Activated CD8-positive, alpha-beta memory T cell treated with anti-CD3 and anti-CD28 coated beads for 48 hours (primary cell): ENCODE measurements around the gene USO1.
"Not testable (repeated sequence)": the region's sequence is repeated elsewhere in the genome, so short reads cannot be mapped to it uniquely, and the experiment has no call there.

Source experiments
- DNase-seq, 3 experiments: peaks; one replicate each; pipeline ENCODE4 v3.0.0-alpha.2; 2020; ENCODE audit warnings: low read depth in 2 of 3, low spot score in 2 of 3

USO1 gene

DNA sequence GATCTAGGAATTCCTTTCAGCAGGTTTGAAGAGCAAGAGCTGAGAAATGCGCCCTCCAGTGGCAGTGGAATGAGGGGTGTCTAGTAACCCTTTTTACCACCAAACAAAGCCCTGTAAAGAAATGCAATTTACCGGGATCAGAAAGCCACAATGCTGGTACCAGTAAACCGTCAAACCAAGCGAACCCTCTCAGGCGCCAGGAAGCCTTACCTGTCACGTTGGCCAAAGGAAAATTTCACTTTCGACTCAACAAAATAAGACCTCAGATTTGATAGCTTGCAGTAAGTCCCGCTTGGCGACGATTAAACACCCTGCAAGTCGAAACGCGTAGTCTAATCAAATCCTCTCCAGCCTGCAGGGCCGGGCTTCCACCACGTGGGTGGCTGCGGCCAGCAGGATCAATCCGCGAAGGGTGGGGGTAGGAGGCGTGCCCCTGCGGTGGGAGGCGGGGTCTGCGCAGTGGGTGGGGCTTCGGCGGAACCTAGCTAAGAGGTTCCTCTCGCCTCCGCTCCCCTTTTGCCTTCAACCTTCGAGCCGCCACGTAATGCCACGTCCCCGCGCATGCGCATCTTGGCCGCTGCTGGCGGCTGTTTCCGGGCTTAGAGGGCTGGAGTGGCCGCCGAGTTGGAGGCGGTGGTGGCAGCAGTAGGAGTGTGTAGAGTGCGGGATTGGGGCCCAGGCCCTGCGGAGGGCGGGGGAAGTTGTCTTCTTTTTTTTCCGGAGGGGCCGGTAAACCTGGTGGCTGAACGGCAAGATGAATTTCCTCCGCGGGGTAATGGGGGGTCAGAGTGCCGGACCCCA lies at the start of gene USO1:
Gene USO1, plus strand, starts transcription at position 512 of the 801 bp plus-strand sequence. Its CDS starts 243 bp downstream, at position 755.
- peak; percentile 97 to 100 (median 99) for DNase-seq

GRCh38 chr4:75675004-75675531 lies 49.3 kb upstream of the USO1 start:
- no peak for DNase-seq

- DNase-seq: no peak
Measured at GRCh38 chr4:75678473-75678872, 45.9 kb upstream of the USO1 start.

GRCh38 chr4:75678965-75679364 lies 45.4 kb upstream of the USO1 start:
- DNase-seq: no peak

DNA sequence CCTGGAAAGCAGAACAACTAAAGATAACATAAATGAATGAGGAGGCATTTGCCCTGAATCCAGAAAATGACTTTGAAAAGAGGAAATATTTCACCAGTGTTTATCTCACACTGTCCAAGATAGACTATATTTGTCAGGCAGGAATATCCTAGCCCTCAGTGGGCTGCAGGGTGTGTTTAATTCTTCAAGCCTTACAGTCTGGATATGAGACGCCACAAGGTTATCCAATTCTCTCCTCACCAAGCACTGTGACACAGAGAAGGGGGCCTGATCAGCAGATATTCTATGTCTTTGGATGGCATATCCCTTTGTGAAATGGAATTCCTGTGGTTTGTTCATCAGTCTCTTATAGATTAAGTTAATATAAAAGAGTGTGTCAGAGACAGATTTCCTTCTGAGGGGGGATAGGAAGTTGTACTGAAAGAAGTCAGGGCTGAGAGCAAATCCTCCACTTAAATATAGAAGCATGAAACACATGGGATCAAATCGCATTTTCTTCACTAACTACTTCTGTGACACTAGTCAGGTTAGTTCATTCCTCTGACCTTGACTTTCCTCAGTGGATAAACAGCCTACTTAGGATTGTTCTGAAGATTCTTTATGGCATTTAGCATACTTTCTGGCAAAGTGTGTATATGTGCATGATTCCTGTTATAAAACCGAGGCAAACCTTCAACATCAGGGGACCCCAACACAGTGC lies 44.4 kb upstream of the USO1 start:
- DNase-seq: no peak

DNA sequence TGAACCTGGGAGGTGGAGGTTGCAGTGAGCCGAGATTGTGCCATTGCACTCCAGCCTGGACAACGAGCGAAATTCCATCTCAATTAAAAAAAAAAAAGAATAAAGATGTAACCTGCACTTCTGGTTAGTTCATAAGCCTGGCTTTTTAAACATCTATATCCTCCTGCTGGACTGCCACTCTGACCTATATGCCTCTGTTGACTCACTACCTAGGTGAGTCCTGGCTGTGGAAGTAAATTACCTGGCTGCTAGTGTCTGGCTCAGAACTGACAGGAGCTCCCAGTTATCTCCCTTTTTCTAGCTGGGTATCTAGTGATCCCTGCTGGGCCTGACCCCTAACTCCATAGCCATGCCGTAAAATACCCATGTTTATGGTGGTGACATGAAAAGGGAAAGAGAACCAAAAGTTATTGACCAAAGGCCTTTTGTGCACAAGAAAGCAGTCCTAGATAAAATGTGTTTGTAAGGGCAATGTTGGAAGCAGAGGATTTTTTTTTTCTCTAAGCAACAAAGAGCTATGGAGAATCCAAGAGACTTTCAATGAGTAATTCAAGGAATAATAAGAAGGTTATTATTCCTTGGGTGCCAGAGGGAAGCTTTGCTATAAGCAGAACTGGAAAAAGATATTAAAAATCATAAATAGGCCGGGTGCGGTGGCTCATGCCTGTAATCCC lies 40.8 kb upstream of the USO1 start:
- DNase-seq: no peak

DNA sequence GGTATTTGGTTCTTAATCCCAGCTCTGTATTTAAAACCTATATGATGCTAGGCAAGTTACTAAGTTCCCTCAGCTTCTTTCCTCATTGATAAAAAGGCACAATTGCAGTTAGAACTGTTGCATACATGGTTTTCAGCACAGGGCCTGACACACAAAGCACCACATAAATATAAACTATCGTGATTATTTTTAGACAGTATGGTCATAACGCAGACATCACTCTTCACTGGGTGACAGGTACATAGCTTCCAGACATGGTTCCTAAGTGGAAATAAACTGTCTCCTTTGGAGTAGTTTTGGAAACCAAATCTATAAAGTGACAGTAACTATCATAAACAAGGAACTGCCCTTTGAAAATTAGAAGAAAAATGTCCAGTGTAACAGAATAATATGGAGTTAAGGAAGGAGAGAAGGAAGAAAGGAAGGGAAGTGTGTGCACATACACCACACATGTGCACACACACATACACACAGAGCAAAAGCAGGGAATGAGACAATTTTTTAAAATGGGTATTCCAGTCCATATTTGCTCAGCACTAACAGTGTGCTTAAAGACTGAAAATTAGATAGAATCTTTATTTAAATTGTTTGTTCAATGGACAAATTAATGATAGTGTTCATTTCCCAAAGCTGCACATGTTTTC lies 38.7 kb upstream of the USO1 start:
- DNase-seq: no peak

DNA sequence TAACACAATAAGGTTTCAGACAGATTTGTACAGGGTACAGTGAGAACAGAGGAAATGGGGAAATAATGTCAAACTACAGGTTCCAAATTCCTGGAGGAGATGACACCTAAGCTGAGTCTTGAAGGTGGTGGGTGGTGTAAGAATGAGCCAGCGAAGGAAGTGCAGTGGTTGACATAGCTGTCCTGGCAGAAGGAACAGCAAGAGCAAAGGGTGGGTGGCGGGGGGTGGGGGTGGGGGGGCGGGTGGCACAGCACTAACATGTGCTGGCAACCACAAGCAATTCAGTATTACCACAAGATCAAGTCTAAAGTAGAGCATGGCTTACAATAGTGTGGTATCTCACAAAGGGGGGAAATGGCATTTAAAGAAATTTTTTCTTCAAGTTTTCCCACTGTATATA lies 38.0 kb upstream of the USO1 start:
- DNase-seq: no peak

GRCh38 chr4:75687125-75687524 lies 37.3 kb upstream of the USO1 start:
- DNase-seq: not testable (repeated sequence)

GRCh38 chr4:75692066-75692465 lies 32.3 kb upstream of the USO1 start:
- DNase-seq: not testable (repeated sequence)

DNA sequence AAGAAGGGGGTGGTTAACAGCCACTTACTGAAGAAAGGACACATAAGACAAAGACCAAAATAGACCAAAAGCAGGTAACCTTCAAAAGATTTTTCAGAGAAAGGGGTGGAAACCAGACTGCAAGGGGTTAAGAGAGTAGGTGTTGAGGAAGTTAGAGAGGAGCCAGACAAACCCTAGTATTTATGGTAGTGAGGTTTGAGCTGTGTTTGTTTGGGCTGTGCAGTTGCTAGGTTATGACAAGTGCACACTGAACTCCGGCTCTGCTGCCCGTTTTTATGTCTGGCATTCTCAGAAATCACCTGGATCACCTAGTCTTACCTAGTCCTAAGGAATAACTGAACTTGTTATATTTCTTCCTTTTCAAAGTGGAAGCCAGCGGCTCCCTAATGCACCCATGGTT lies 28.3 kb upstream of the USO1 start:
- DNase-seq: no peak

- no peak for DNase-seq
Measured at GRCh38 chr4:75696581-75696980, 27.8 kb upstream of the USO1 start.

DNA sequence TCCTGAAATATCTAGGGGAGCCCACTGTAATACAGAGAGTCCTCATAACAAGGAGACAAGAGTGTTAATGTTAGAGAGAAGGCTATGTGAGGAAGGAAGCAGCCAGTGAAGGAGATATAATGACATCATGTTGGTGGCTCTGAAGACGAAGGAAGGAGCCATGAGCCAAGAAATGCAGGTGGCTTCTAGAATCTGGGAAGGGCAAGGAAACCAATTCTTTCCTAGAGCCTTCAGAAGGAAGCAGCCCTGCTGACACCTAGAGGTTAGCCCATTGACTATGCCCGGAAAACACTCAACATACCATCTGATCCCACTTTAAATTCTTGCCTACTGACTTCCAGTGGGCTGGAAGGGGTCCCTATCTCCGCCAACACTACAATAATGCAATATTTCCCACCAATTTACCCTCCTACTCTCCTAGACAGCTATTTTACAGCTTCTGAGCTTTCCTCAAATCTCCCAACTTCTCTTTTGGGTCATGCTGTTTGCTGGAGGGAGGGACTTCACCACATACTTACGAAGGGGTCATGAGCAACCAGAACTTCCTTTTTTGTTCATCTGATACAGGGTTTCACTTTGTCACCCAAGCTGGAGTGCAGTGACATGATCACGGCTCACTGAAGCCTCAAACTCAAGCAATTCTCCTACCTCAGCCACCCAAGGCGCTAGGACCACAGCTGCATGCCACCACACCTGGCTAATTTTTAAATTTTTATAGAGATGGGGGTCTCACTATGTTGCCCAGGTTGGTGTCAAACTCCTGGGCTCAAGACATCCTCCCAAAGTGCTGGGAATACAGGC lies 26.0 kb upstream of the USO1 start:
- DNase-seq: no peak

DNA sequence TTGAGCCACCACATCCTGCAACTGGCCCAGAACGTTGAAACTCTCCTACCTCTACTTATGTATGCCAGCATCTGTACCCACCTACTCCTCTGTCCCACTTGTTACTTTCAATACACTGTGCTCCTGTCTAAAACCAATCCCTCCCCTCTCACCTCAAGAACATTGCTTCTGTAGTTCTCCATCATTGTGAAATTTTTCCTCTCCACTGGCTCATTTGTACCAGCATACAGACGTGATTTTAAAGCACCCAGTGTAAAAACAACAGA lies 25.5 kb upstream of the USO1 start:
- DNase-seq: no peak

- DNase-seq: no peak
Measured at GRCh38 chr4:75699299-75699698, 25.1 kb upstream of the USO1 start.

DNA sequence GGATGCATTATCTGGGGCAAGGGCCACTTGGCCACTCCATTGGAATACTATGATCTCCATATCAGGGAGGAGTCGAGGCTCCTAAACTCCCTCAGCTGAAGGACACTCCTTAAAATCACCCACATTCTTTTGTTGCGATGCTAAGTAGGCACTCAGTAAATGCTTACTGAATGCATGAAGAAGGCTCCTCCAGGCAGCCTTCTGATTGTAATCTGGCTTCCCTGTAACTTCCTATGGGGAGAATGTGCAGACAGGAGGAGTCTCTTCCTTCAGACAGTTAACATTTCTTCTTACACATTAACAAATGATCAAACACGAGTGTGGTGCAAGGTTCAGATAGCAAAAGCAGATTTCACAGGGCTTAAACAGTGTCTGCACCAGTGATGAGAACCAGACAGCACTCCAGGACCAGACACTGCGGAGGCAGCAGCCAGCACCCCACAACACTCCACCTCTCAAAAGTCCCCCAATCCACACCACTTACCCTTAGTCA lies 21.4 kb upstream of the USO1 start:
- DNase-seq: no peak

DNA sequence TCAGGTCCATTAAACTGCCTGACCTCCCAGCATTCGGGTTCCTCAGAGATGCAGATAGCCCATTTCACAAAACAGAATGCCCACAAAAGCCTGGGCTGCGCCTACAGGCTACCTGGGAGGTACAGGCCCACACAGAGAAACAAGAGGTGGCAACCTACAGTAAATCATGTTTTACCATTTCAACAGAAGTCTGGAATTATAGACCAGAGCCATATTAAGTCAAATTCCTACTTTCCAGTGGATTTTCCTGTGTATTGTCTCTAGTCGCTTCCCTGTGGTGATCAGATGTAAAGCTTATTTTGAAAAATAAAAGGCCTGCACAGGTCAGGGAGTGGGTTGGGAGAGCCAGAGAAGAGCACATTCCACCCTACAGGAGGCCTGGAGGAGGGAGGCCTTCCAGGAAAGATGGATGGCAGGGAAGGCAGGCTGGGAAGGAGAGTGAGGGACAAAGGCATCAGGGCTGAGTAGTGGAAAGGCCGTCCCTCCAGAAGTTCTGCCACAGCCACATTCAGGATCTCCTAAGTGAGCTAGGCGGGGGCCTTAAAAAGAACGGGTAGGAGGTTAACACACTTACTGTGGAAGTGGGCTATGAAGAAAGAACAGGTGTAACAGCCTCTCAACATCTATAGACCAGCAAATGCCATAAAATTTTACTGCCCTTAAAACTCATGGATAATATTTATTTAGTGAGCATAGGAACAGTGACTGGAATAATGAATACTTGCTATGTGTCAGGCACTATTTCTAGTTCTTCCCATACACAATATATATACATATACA lies 19.0 kb upstream of the USO1 start:
- DNase-seq: no peak

GRCh38 chr4:75708218-75708691 lies 16.1 kb upstream of the USO1 start:
- no peak for DNase-seq

GRCh38 chr4:75710246-75710645 lies 14.1 kb upstream of the USO1 start:
- DNase-seq: no peak

DNA sequence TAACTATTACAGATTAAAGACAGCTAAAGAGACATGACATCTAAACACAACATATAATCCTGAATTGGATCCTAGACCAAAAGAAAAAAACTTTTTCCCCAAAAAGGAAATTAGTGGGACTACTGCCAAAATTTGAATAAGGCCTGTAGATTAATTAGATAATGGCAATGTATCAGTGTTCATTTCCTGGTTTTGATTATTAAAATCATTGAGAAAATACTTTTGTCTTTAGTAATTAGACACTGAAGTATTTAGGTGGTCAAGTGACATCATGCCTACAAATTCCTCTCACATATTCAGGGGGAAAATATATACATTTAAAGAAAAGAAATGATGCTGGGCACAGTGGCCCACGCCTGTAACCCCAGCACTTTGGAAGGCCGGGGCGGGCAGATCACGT lies 10.4 kb upstream of the USO1 start:
- DNase-seq: no peak
